Activated CD4-positive, alpha-beta T cell treated with anti-CD3 and anti-CD28 coated beads for 48 hours (primary cell): ENCODE measurements around the gene SEPTIN8.

Source experiments
- DNase-seq: peaks from one replicate; pipeline ENCODE4 v3.0.0-alpha.2; 2020

SEPTIN8 gene

DNA sequence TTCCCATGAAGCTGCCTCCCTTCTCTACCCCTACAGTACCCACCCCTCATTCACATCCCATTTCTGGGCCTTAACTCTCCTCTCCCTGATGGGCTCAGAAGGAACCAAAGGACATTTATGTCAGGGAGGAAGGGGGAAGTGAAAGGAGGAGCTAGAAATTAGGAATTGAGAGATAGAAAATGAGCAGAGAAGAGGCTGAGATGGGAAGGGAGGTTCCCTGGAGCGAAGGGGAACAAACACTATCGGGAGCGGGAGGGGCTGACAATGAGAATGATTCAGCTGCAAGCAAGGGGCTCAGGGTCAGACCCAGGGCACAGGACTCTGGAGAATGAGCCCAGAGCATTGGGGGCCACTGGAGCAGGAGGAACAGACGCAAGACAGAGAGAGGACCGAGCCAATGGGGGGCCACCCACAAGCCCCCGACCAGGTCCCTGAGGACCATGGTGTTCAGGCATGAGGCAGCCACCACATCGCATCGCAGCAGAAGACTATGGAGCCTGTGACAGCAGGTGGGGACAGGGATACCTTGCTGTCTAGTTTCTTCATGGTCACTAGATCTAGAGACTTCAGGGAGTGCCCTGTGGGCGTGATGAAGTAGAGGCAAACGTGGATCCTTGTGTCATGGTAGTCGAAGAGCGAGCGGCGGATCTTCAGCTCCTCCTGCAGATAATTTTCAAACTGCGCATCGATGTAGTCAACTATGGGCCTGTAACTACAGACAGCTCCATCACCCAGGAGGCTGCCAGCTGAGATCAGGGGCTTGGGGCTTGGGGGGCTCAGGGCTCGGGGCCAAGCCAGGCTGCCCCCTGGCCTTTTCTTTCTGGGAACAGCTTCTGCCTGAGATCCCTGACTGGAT, 13.6 kb downstream of the SEPTIN8 start:
- DNase-seq = no peak

DNA sequence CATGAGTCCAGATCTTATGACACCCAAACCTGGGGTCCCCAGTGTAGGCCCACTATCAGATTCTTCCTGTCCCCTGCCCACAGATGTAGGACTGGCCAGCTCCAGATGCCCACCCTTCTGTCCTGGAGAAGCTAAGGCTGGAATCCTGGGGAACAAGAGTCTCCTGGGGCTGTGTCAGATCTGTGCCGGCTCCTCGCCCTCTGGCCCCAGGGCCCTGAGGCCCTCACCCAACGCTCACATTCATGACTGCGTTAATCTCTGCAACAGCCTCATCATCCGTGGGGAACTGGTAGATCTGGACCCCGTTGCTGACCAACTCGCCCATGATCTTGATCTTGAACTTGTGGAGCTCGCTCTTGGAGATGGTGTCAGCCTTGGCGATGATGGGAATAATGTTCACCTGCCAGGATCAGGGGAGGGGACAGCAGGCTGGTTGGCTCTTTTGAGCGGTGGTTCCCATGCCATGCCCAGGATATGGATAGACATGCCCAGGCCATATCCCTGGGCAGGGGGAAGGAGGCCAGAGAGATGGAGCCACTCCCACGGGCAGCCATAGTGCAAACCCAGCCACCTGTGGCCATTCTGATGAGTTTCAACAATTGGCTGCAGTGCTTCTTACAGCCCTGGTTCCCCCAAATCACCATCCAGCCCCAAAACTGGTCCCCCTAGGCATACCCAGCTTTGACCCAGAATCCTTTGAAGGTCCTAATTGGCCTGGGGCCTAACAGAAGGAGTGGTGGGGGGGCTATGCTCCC, 14.6 kb downstream of the SEPTIN8 start:
- DNase-seq = no peak

- no peak for DNase-seq
Measured at GRCh38 chr5:132761321-132762240, 15.5 kb downstream of the SEPTIN8 start.

GRCh38 chr5:132760601-132761317, 16.3 kb downstream of the SEPTIN8 start:
- DNase-seq = no peak

DNA sequence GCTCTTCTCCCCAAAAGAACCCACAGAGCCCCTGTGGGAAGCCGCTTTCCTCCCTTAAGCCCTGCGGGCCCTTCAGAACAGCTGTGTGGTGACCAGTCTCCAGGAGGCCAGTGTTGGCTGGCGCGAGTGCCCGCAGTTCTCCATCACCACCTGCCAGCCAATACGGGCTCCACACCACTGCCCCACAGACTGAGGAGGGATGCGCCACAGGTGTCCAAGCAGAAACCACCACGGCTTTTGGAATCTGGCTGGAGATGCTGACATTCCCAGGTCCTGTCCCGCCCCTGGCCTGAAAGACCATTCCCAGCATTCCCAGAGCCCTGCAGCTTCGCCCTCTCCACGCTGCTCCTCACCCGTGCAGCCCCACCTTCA, 17.0 kb downstream of the SEPTIN8 start:
- no peak for DNase-seq

DNA sequence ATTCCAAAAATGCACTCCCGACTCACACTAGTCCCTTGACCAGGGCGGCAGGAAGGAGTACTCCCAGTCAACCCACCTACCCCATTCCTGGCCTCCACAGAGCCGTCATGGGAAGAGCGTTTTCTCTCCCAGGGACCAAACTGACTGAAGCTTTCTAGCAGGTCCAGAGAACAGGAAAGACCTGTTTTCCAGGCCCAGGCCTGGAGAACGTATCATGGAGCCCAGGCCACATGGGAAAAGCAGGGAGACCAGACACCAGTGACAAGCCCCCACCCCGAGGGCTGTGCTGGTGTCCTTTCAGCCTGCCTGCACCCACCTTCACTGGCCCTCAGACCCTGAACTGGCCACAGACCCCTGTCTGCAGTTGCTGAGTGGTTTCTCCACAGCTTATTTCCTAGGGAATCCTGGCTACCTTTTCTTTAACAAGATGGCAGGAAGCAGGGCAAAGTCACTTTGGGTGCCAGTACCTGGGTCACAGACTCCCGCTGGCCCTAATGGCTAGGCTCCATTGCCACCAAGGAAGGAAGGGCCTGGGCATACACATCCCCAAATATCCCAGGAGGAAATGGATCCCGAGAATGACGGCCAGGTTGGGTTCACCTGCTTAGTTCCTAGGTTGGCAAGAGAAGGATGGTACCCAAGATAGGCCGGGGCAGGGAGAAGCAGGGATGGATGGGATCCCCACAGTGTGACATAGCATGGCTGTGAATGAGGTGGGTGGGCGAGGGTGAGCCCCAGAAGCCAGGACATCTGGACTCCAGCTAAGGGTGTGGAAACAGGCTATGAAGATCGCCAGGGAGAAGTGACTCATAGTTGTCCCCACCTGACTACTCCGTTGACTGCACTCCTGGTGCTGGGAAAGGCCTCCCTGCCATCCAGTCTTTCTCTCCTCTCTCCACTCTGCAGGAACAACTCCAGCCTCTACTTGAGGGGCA, 17.7 kb downstream of the SEPTIN8 start:
- DNase-seq = no peak

- DNase-seq = no peak
Measured at GRCh38 chr5:132758451-132758850, 18.6 kb downstream of the SEPTIN8 start.

- no peak for DNase-seq
Measured at GRCh38 chr5:132756542-132756941, 20.5 kb downstream of the SEPTIN8 start.

DNA sequence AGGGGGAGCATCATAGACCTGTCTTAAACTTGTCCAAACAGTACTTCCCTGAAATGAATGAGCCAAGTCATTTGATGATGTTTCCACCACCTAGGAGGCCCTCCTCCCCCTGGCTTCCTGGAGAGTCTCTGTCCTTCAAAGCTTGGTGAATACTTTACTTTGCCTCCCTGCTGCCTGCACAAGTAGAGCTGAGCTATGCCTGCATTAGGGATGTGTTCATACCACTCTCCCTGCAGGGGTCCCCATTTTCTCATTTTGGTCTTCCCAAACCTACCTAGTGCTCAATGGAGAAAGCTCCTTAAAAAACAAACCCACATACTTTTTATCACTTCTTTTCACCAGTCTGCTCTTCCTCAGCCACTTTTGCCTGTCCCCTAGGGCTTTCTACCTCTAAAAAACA, 22.1 kb downstream of the SEPTIN8 start:
- no peak for DNase-seq

GRCh38 chr5:132754111-132754510, 22.9 kb downstream of the SEPTIN8 start:
- no peak for DNase-seq

GRCh38 chr5:132753135-132753987, 23.7 kb downstream of the SEPTIN8 start:
- DNase-seq = peak; percentile 28

GRCh38 chr5:132752581-132753125, 24.4 kb downstream of the SEPTIN8 start:
- DNase-seq = no peak

DNA sequence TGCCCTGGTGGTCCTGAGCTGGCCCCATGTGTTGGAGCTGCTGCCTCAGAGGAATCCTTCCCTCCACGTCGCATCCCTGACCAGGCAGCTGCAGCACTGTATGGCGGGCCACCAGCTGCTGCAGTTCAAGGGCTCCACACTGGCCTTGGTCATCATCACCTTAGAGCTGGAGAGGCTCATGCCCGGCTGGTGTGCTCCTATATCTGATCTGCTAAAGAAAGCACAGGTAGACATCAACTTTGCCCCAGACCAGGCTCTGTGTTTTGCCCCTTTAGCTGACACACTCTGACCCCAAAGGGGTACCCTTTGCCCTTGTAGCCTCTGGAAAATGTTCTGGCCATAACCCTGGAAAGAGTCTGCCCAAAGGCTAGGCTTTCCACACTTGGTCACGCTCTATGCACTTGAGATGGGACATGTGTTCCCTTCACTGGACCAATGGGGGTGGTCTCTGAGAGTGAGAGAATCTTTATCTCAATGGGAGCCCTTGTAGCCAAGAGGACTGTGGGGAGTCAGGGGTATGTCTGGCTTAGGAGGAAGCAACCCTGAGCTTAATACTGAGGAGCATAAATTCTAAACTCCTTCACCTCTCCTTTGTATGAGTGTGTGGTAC, 25.0 kb downstream of the SEPTIN8 start:
- no peak for DNase-seq

DNA sequence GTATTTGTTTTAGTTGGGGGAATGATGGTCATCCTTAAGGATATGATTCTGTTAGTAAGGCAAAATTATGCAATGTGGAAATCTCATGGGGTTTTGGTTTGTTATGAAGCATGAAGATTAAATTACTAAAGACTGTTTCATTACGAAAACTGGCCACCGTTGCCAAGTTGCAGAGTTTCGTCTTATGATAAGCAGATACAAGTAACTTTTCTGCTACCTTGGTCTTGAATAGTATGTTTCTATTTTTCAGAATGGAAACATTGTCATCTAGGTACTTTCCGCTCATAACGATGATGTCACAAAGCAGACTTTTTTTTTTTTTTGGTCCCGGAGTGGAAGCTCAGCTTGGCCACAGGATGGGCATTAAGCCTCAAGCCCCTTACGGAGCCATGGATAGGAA, 25.6 kb downstream of the SEPTIN8 start:
- DNase-seq = peak; percentile 64

GRCh38 chr5:132750471-132751230, 26.4 kb downstream of the SEPTIN8 start:
- no peak for DNase-seq

DNA sequence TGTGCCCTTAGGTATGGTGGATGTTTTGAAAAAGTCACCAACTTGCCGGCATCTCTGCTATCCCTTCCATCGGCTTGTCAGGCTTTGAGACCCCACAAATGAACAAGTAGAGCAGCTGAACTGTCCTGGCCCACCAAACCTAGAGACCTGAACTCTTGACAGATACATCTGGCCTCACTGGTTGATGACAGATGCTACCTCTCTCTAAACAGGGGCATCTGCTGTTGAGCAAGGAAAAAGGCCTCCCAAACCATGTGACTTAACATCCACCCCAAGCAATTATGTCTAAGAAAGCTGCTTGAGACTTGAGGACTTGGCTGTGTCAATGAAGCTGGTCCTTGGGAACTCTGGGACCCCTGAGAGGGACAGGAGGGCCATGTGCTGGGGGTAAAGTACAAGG, 27.5 kb downstream of the SEPTIN8 start:
- no peak for DNase-seq

DNA sequence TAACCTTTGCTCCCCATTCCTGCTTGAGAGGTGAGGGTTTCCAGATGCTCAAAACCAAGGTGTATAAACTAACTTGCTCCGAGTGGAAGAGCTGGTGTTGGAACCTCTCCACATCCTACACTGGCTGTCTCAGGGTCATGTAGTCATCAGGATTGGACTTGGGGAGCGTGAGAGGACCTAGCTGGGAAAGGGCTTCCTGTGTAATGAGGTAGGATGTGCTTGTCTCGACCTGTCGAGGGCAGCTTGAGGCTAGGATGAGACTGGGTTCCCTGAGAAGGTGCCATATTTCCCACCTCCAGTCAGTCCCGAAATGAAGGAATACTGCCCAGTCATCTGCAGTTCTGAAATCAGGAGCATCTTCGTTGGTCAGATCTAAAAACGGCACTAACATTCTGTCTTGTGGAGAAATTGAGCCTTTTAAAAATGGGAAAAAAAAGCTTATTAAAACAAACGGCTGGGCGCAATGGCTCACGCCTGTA, 28.5 kb downstream of the SEPTIN8 start:
- DNase-seq = no peak

DNA sequence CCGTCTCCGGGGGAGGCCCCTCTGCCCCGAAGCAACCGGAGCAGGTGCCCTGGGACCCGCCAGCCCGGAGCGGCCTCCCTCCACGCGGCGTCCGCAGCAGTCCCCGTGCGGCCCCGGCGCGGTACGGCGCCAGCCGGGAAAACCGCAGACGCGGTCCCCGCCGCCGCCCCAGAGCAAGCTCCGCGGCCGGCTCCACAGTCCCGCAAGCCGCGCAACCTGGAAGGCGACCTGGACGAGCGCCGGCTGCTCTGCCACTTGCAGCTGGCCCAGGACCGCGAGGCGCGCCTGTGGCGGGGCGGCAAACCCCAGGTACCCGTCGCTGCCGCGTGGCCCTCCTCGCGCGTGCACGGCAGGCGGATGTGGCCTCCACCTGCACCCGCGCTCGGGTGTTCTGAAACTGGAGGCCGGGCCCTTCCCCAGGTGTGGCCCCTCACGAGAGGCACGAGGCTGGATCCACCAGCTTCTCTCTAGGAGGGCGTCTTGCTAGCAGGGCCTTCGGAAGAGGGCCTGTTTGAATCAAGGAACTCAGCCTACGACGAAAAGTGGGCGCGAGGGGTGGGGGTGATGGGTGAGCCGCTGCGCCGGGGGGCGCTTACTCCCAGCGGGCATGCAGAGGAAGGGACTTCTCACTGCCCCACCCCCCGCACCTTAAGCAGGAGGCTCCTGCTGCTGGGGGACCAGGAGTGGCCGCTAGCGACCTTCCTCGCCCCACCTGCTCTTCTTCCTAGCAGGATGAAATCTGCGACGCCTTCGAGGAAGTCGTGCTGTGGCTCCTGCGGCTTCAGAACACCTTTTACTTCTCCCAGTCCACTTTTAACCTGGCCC, 29.2 kb downstream of the SEPTIN8 start:
- DNase-seq = peak; percentile 59
